22Rv1 (cell line): ENCODE results near the gene CEND1.
A peak's percentile ranks its signal among the peaks of the same experiment; 100 is the strongest.

ENCODE experiments used
- H3K27ac ChIP-seq: fragments of 450-650 bp; 2 replicates; pipeline ENCODE4 v1.5.1; 2017
- ZFX ChIP-seq: fragments of 450-650 bp; IDR thresholded peaks from 2 replicates; pipeline ENCODE4 v1.6.1; 2017; ENCODE audit warnings: antibody characterized with exemption, borderline replicate concordance
- TF ChIP-seq, protein P1 (sequence below): fragments of 450-650 bp; IDR thresholded peaks from 2 replicates; pipeline ENCODE4 v1.5.1; 2017; ENCODE audit warnings: mild to moderate bottlenecking

CEND1 gene

DNA sequence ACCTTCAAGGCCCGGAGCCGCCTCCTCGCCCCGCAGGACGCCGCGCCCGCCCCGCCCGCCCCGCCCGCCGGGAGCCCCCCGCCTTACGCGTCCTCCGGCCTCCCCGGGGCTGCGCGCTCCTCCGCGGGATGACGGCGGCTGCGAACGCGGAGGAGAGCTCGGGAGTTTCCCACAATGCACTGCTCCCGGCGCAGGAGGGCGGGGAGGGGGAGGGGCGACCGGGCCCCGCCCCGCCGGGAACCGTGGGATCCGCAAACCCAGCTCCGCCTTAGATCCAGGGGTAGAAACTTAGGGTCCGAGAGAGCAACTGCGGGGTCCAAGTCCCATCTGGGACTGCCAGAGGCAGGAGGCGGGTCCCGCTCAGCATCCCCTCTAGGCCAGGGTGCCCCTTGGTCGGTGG, at the start of gene CEND1:
Gene CEND1, minus strand, starts transcription at position 148 of the 400 bp plus-strand sequence. CDS start 1,514 bp downstream, outside the sequence.
- TF ChIP-seq, protein P1, sequence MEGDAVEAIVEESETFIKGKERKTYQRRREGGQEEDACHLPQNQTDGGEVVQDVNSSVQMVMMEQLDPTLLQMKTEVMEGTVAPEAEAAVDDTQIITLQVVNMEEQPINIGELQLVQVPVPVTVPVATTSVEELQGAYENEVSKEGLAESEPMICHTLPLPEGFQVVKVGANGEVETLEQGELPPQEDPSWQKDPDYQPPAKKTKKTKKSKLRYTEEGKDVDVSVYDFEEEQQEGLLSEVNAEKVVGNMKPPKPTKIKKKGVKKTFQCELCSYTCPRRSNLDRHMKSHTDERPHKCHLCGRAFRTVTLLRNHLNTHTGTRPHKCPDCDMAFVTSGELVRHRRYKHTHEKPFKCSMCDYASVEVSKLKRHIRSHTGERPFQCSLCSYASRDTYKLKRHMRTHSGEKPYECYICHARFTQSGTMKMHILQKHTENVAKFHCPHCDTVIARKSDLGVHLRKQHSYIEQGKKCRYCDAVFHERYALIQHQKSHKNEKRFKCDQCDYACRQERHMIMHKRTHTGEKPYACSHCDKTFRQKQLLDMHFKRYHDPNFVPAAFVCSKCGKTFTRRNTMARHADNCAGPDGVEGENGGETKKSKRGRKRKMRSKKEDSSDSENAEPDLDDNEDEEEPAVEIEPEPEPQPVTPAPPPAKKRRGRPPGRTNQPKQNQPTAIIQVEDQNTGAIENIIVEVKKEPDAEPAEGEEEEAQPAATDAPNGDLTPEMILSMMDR, result no peak
- peak within 1 kb of the TSS; percentile 52 for H3K27ac ChIP-seq

DNA sequence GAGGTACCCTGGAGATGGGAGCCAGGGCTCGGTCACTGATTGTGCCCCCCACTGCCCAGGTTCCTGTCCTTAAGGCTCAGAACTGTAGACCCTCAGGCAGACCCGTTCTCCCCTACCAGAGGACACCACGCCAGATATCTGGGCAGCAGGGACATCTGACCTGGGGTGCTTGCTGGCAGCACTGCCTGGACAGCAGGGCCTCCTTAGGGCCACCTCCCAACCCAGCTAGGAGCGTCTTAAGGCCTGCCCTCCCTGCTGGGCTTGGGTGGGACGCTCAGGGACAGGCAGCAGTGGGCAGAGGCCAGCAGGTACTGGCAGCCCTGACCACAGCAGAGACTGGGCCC, 49.4 kb upstream of the CEND1 start:
- no peak for TF ChIP-seq ZFX
- TF ChIP-seq, protein P1, result no peak
- peak overlapping the region; percentile 82 for H3K27ac ChIP-seq

DNA sequence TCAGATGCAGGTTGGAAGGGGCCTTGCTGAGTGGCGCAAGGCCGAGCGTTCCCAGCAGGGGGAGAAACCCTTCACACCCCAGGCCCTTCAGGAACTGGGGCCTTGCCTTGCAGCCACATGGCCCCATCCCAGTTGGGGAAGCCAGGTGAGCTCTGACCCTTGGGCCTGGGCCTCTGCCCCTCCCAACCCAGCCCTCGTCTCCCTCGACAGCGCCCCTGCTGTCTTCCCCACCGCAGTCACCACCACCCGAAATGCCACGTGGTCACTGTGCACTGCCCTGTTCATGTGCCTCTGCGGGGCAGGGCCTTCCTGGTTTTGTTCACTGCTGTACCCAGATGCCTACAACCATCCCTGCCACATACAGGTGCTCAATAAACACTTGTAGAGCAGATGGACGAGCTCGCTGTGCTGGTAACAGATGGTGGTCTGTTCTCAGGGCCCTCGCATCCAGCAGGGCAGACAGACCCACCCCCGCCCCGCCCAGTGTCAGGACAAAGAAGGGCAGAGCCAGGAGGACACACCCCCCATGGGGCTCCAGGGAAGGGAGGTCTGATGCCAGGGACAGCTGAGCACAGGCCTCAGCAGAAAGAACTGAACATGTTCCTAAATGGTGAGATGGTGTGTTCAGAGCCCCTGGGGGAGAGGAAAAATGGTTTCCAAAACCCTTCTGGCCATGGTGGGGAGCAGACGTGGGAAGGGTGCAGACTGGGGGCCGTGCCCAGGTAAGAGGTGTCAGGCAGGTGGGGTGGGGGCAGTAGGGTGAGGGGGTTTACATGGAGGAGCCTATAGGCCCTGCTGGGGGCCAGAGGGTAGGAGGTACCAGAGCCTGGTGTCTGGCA, 48.8 kb upstream of the CEND1 start:
- TF ChIP-seq ZFX, result no peak
- TF ChIP-seq, protein P1, result peak; percentile 38
- H3K27ac ChIP-seq, result peak overlapping the region; percentile 82

DNA sequence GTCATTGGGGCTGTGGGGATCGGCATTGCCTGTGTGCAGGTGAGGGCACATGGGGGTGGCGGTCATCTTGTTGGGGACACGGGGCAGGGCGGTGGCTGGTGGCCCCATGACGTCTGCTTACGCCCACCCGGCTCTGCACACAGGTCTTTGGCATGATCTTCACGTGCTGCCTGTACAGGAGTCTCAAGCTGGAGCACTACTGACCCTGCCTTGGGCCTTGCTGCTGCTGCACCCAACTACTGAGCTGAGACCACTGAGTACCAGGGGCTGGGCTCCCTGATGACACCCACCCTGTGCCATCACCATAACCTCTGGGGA, 48.1 kb upstream of the CEND1 start:
- TF ChIP-seq ZFX, result no peak
- TF ChIP-seq, protein P1, result no peak
- peak overlapping the region; percentile 82 for H3K27ac ChIP-seq

DNA sequence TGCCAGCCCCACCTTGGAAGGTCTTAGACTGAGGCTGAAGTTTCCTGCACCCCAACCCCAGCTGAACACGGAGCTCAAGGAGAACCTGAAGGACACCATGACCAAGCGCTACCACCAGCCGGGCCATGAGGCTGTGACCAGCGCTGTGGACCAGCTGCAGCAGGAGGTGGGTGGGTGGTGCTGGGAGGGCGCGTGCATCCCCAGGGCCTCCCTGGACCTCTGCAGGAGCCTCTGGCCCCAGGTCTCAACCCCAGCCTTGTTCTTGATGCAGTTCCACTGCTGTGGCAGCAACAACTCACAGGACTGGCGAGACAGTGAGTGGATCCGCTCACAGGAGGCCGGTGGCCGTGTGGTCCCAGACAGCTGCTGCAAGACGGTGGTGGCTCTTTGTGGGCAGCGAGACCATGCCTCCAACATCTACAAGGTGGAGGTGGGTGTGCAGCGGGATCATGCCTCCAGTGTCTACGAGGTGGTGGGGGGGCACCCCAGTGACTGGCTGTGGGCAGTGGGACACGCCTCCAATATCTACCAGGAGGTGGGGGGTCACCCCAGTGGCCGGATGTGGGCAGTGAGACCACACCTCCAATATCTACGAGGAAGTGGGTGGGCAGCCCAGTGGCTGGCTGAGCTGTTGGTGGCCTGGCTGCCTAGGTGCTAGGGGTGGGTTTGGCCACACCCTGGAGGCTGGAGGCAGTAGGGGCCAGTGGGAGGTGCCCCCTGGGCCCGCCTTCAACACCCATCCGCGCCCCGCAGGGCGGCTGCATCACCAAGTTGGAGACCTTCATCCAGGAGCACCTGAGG, 47.5 kb upstream of the CEND1 start:
- TF ChIP-seq ZFX, result no peak
- TF ChIP-seq, protein P1, result no peak
- H3K27ac ChIP-seq, result peak overlapping the region; percentile 82

DNA sequence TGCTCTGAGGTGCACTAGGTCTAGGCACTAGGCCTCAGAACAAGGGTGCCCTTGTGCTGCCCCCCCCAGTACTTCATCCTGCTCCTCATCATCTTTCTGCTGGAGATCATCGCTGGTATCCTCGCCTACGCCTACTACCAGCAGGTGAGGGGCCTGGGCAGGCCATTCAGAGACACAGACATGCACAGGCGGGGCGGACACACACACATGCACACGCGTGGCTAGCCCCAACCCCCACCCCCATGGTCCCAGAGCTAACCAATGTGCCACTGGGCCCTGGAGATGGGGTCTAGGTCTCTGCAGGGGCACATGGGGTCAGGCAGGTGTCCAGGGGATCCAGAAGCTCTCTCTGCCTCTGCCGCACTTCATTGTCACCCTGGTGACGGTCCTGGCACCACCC, 46.8 kb upstream of the CEND1 start:
- TF ChIP-seq, protein P1, result no peak
- no peak for TF ChIP-seq ZFX
- H3K27ac ChIP-seq, result peak overlapping the region; percentile 82

DNA sequence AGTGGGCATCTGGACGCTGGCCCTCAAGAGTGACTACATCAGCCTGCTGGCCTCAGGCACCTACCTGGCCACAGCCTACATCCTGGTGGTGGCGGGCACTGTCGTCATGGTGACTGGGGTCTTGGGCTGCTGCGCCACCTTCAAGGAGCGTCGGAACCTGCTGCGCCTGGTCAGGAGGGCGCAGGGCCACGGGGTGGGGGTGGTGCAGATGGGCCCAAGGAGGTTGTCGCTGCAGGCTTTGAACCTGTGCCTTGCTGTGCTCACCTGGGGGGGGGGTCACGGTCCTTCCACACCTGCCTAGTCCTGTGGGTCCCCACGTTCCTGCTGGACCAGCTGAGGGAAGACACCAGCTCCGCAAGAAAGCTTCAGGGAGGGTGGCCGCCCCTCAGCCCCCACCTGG, 46.4 kb upstream of the CEND1 start:
- TF ChIP-seq ZFX, result no peak
- TF ChIP-seq, protein P1, result no peak
- H3K27ac ChIP-seq, result peak overlapping the region; percentile 82
